ENCODE measurements around the gene KIF22.
"Not testable (repeated sequence)": the region's sequence is repeated elsewhere in the genome, so short reads cannot be mapped to it uniquely, and the experiment has no call there.

- not testable (repeated sequence) for TF ChIP-seq EZH2phosphoT487, CTCF (IDR thresholded peaks at IDR 0.05; ENCODE audit: low read length)
Observed at GRCh38 chr16:29772330-29772729, 18.2 kb upstream of the KIF22 start.

Measured in MM.1S (cell line).